ENCODE measurements around the gene ZNF469.

The ZNF469 gene

DNA sequence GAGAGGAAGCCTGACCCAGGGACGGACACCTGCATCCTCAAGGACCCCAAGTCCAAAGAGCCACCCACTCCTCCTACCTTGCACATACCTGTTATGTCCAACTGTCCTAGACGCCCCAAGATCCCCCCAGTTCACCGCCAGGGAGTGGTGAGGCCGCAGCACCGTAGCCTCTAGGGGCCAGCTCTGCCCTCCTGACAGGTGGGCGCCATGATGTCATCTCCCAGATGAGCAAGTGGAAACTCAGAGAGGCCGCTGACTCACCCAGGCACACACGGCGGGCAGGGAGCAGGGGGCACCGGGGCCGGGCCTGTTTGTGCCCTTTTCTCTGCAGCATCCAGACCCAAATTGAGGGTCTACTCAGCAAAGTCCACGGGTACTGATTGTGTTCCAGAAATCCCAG lies 4.8 kb upstream of the ZNF469 start:
- no peak for DNase-seq (ENCODE audit: low spot score)

- DNase-seq (ENCODE audit: low spot score): no peak
These were observed 4.4 kb upstream of the ZNF469 start for GRCh38 chr16:88378401-88378800.

DNA sequence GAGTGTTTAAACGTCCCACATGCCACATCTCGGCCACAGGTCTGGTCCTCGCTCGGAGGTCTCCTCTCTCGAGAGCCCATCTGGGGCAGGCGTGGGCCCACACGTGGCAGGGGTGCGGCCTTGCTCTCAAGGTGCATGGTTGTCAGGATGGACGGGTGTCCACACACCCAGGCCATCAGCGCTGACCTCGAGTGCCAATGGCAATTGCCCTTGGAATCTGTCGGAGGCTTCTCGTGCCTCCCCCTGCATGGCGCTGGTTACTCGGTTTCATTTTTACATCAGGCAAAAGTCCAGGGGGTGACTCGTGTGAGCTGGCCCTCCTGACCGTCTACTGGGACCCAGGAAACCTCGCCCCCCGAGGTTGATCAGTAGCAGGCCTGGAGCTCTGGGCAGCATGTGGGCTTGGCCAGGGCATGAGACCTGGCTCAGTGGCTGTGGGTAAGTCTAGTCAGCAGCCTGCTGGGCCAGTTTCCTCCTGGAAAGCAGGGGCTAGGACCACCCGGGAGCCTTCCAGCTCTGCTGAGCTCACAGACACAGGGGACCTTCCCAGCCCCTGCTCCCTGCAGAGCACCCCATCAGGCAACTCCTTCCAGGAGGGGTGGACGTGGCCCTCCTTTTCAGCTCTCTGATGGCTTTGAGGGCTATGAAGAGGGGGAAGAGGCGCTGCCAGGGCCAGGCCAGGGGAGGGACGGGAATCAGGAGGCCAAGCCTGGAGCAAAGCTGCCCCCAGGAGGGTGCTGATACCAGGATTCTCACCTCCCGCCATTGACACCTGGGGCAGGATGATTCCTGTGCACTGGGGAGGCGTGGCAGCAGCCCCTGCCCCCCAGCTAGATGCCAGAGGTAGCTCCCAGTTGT lies 3.7 kb upstream of the ZNF469 start:
- DNase-seq (ENCODE audit: low spot score): no peak

DNA sequence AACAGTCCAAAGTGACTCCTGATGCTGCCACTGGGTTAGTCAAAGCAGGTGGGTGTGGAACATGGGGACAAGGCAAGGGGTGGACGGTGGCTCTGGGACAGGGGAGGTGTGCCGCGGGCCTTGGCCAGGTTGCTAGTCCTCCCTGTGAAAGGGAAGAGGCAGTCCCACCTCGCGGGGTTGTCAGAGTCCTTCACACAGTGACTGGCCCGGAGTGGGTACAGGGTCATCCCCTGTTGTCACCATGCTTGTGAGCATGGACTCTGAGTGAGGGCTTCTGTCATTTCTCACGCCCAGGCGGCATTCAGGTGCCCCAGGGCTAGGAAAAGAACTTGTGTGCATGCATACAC lies 3.1 kb upstream of the ZNF469 start:
- no peak for DNase-seq (ENCODE audit: low spot score)

GRCh38 chr16:88380099-88380498 lies 2.7 kb upstream of the ZNF469 start:
- no peak for DNase-seq (ENCODE audit: low spot score)

GRCh38 chr16:88380619-88381018 lies 2.1 kb upstream of the ZNF469 start:
- DNase-seq (ENCODE audit: low spot score): no peak

DNA sequence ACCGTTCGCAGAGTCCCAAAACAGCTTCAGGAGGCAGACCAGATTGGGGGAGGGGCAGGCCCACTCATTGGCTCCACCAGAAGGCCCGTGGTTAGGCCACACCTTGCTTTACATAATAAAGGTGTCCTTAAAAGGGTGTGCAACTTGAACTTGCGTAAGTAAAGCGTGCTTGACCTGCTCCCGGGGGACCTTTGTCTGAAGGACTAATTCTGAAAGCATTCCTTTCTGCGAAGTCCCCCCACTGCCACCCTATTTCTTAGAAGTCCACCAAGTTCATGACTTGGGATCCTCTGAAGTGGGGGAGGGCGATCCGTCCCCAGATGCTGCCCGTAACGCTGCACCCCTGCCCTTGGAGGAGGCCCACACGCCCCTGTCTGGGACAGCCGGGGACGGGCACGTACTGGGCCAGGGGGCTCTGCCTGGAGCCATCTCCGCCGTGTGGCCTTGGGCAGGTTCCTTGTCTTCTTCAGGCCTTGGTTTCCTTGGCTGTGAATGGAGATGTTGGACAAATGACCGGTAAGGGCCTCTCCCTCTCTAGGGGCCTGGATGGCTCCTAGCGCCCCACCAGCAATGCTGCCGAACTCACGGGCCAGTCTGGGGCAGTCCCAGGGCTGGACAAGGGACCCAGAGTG lies 823 bp upstream of the ZNF469 start:
- no peak for DNase-seq (ENCODE audit: low spot score)

GRCh38 chr16:88383401-88384221 lies 852 bp downstream of the ZNF469 start:
- DNase-seq (ENCODE audit: low spot score): no peak

DNA sequence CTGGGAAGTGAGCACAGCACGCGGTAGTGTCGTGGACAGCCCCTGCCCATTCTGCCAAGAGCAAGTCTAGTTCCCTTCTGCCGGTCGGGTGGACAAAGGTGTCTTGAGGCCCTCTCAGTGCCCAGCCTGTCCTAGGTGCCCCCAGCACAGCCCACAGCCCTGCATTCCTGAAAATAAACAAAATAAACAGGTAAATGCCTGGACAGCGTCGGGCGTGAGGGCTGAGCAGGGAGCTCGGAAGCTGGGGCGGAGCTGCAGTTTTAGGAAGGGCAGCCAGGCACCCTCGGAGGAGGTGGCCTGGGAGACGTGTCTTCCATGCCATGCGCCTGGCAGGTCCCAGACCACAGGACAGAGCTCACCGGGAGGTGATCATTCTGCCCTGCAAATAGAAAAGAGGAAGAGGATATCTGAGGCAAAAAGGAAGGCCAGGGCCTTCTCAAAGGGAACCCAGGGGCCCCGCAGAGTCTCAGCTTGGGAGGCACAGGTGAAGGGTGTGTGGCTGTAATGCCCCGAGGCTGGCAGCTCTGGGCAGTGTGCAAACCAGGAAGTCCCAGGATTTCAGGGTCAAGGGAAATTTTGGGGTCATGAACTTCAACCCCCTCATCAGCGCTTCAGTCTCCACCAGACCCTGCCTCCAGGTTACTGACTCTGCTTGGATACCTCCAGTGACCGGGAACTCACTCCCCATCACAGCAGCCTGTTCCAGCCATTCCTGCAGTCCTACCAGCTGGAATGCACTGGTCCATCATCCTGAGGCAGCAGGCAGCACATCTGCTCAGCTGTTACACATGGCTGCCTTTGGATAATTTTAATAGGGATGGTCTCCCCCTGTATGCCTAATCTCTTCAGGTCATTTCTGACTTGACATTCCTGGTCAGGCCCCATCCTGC lies 1.7 kb downstream of the ZNF469 start:
- DNase-seq (ENCODE audit: low spot score): no peak

DNA sequence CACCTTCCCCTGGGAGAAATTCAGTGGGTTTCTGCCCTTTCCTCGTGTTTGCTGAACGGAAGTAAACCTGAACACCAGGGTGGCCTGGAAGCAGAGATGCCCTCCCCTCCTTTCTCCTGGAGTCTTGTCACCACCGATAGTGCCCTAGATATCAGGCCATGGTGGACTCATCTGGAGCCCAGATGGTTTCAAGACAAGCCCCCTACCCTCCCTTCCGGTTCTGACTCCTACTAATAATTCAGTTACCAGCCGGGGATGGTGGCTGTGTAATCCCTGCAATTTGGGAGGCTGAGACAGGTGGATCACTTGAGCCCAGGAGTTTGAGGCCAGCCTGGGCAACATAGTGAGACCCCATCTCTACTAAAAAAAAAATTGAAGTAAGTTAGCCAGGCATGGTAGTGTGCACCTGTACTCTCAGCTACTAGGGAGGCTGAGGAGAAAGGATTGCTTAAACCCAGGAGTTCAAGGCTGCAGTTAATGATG lies 2.4 kb downstream of the ZNF469 start:
- DNase-seq (ENCODE audit: low spot score): no peak

DNA sequence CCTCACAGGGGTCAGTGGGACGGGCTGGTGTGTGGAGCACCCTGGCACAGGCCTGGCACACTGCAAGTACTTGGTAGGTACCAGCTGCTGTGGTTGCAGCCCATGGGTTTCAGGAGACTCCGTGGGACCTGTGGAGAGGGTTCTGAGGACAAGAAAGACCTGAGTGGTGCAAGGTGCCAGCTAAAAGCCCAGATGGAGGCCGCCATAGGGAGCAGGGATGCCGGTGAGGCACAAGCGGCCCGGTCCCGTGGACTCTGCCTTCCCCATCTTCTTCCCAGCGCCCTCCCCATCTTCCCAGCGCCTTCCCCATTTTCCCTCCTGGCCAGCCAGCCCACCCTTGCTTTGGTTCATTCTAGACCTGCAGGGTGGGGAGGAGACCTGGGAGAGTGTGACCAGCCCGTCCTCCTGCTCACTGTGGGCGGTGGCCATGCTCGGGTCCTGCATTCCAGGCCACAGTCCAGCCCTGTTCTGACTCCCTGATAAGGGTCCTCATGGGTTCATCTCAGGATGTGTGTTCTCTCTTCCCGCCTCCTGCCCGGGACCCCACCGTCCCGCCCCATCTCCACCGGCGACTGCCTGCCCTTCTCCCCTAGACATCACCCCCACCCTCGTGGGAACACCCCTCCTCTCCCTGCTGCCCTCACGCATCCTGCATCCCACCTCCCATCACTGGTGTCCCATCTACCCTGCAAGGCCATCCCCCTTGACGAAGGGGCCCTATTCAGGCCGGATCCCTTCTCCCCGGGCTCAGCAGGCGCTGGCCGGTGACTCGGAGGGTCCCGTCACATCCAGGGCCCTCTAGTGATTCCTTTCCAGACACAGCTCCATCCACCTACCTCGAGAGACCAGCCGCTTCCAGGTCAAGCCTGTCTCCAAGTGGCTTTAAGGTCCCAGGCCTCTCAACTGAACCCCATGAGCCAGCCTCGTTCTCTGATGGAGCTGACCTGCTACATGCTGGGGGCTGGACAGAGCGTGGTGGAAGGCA lies 3.4 kb downstream of the ZNF469 start:
- DNase-seq (ENCODE audit: low spot score): no peak

DNA sequence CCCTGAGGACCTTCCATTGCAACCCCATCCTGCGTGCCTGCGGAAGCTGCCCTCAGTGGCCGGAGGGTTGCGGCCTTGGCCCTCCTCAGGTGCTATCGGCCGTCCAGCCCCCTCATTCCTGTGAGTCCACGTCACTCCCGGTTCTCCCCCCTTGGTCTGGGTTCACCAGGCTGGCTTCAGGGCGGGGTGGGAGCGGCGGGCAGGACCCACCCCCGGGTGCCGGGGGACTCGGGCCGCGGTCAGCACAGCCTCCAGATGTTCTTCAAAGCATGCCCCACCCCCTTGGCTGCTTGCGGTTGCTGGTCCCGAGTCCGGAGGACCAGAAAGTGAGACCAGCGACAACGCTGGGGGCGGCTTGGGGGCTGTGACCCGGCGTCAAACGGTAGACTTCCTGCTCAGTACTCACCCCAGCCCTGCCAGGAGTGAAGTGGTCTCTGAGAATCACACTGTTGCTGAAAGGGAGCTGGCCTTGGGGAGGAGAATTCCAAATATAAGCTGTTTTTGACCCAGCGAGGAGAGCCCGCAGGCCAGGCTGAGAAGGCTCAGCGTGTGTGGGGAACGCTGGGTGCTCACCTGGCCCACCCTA lies 4.5 kb downstream of the ZNF469 start:
- no peak for DNase-seq (ENCODE audit: low spot score)

DNA sequence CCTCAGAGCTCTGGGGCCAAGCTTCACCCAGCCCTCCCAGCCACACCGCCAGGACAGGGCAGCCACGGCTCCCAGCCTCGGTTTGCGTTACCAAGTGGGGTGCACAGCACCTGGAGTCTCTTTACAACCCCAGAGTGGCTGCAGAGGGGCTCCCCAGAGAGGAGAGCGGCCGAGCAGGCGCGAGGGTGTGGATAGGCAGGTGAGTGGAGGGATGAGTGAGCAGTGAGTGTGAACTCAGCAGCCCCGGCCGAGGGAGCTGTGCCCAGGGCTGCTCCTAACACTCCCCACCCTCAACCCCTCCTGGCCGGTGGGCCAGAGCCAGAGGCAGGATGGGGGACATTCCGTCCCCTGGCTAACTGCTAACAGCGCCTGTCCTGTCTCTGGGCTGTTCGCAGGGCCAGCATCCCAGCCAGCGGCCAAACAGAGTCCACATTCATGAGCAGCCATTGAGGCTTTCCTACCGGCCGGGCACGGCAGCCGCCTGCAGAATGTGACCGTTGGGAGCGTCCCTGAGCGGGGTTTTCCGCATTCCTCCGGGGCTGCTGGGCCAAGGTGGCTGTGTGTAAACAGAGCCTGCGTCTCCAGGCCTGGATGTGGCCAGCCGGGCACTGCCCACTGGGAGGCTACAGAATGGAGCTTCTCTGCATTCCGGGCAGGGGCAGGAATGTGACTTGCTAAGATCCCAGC lies 5.3 kb downstream of the ZNF469 start:
- DNase-seq (ENCODE audit: low spot score): no peak

- no peak for DNase-seq (ENCODE audit: low spot score)
These were observed 6.4 kb downstream of the ZNF469 start for GRCh38 chr16:88389191-88389590.

DNA sequence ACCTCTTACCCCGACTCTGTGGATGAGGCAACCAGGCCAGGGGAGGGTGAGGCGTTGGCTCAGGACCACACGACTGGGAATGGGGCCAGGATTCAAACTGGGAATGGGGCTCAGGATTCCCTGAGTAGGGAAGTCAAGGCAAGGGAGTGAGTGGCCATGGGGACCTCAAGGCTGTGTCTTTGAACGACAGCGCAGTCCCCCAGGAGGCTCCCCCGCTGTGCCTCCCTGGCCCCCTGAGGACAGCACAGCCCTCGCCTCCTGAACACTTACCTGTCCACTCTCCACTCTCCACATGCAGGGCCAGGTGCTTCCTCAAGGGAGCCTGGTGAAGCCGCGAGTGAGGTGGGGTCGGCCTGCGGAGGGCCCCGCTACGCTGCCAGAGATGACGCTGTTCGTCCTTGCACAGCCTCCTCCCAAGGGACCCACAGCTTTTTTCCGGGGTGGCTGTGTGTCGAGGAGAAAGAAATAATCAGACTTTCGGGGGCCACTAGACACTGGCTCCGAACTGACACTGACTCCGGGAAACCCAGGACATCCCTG lies 6.9 kb downstream of the ZNF469 start:
- no peak for DNase-seq (ENCODE audit: low spot score)

DNA sequence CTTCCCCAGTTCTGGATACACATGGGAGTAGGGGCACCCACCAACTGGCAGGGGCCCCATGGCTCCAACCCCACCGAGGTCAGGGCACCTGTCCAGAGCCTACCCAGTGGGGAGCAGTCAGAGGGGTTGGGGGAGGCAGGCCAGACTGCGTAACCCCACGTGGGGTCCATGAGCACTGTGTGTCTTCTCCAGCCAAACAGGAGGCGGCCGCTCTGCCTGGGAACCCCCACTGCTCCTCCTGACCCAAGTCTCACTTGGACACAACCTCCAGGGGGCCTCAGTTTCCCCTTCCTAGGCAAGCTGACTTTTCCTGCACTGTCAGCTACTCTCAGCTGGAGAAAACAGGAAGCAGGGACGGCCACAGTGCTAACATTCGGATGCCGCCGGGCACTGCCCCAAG lies 7.5 kb downstream of the ZNF469 start:
- DNase-seq (ENCODE audit: low spot score): no peak

GRCh38 chr16:88390735-88391134 lies 8.0 kb downstream of the ZNF469 start:
- no peak for DNase-seq (ENCODE audit: low spot score)

- no peak for DNase-seq (ENCODE audit: low spot score)
These were observed 8.5 kb downstream of the ZNF469 start for GRCh38 chr16:88391144-88391850.

GRCh38 chr16:88392111-88392510 lies 9.4 kb downstream of the ZNF469 start:
- DNase-seq (ENCODE audit: low spot score): no peak

Data from germinal center (tissue), 1 donor.